ENCODE measurements around the gene TAS2R14.

Gene TAS2R14

DNA sequence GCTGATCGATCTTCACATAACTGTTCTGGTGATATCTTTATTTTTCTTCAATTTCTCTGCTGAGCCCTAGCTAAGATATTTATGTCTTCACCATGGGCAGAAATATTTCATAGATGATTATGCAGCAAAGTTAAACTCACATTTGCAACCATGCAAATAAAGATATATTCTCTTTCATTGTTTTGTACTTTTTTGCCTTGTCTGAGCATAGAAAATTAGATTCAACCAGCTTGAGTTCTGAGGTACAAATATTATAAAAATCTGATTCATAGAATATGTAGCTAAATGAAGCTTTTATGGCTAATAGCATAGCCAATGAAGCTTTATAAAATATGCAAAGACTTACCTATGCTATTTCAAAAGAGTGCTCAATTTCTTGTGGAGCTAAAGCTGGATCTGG, 29.6 kb downstream of the TAS2R14 start, which contains the start of gene TAS2R13:
TAS2R13 (minus strand) TSS at position 101 of the 400 bp plus-strand sequence. CDS start 264 bp downstream, outside the sequence.
- no peak for DNase-seq (ENCODE audit: low read depth in 2 of 2)

DNA sequence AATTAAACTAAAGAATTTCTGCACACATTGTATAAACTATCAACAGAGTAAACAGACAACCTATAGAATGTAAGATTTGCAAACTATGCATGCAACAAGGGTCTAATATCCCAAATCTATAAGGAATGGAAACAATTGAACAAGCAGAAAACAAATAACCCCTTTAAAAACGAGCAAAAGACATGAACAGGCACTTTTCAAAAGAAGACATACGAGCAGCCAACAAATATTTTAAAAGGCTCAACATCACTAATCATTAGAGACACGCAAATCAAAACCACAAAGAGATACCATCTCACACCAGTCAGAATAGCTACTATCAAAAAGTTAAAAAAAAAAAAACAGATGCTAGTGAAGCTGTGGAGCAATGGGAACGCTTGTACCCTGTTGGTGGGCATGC, 34.4 kb downstream of the TAS2R14 start:
- DNase-seq (ENCODE audit: low read depth in 2 of 2) = no peak

DNA sequence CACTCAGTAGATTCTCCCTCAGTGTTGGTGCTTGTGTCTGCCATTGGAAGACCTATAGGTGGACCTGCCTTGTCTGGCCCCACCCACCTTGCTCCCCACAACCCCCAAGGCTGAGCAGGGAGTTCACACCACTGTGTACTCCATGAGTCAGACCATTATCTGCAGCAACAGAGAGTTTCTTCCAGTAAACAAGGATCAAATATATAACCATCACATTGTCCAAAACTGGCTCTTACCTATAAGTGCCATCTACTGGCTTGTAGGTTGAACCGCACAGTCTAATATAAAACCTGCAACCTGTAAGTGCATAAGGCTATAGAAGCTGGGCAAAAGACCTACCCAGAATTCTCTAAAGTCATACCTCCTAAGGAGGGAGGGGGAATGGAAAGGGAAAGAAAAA, 37.6 kb downstream of the TAS2R14 start:
- DNase-seq (ENCODE audit: low read depth in 2 of 2) = no peak

DNA sequence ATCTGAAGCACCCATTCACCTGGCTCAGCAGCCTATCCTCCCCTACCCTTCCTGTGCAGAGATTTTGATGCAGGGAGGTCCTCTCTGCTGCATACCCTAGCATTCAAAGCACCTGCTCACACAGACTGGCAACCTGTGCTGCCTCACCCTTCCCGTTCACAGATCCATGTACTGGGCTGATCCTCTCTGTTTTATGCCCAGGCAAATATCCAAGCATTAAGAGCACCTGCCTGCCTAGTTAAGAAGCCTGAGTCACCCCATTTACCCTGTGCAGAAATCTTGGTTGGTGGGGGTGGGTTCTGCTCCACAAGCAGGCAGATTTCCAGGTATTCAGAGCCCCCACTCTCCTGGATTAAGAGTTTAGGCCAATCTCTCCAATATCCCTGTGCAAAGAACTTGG, 38.1 kb downstream of the TAS2R14 start:
- no peak for DNase-seq (ENCODE audit: low read depth in 2 of 2)

DNA sequence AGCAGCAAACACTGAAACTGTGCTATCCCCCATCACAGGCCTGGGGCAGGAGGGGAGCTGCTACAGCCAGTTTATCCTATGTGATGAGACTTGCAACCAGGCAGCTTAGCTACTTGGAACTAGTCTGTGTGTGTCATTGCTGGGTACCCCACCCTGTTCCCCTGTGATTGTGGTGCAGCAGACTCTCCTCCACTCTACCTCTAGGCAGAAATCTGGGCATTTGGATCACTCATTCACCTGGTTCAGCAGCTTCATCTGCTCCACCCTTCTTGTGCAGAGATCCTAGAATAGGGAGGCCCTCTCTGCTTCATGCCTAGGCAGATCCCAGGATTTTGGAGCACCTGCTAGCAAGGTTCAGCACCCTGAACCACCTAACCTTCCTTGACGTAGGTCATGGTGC, 38.5 kb downstream of the TAS2R14 start:
- no peak for DNase-seq (ENCODE audit: low read depth in 2 of 2)

DNA sequence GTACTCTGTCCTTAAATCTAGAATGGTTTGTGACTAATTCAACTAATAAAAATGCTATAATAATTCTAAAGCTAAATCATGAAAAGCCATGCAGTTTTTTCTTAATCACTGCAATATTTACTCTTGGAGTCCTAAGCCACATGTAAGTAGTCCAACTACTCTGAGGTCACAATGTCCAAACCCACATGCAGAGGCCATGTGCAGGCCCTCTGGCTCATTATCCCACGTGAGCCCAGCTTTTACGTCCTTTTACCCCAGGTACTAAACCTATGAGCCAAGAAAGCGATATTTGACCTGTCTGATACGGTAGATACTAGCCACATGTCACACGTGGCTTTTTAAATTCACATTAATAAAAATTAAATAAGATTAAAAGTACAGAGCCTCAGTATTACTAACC, 42.2 kb downstream of the TAS2R14 start:
- DNase-seq (ENCODE audit: low read depth in 2 of 2) = no peak

DNA sequence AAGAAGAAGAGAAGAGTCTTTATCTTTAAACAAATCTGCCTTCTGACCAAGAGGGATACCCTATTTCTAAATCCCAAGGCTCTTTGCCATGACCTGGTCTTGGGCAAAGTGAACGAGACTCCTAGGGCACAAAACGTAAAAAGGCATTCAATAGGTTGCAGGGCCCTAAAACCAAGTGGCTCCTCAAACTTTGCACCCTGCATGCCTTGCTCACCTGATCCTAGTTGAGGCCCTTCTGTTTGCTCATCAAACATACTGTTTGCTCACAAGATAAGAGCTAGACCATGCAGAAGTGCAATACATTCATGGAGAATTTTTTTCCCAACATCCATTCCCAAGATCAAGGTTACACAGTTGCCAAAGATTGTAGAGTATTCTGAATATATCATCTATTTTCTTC, 47.1 kb downstream of the TAS2R14 start:
- DNase-seq (ENCODE audit: low read depth in 2 of 2) = no peak

DNA sequence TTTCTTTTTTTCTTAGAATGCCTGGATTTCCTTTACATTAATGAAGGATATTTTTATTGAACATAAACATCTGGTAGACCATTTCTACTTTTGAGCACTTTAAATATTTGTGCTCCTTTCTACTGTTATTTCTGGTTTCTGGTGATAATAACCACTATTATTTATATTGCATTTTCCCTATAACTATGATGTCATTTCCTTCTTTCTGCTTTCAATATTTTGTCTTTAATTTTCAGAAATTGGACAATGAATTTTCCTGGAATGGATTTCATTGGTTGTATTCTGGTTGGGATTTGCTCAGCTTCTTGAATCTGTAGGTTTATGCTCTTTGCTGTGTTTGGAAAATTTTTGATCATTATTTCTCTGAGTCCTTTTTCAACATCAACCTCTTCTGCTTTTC, 49.8 kb downstream of the TAS2R14 start:
- no peak for DNase-seq (ENCODE audit: low read depth in 2 of 2)

All from activated CD4-positive, alpha-beta T cell treated with anti-CD3 and anti-CD28 coated beads for 24 hours (primary cell).